ENCODE measurements around the gene ACVR2B.

The ACVR2B gene

DNA sequence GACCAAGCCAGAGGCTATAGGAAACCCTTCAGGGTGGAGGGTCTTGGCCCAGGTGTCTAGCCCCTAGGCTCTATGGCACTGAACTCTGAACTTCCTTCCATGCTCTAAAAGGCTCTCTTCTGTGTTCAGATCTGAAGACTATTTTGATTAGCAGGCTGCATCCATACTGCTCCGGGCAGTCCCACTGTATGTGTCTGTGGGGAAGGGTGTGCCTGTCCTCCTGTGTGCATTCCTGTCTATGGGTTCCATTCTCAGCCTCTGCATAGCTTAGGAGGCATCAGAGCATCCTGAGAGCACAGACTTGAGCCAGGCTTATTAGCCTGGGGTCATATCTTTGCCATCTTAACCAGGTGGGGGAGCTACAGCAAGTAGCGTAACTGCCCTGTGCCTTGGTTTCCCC is 80.5 kb downstream of the ACVR2B start:
- no peak for DNase-seq

DNA sequence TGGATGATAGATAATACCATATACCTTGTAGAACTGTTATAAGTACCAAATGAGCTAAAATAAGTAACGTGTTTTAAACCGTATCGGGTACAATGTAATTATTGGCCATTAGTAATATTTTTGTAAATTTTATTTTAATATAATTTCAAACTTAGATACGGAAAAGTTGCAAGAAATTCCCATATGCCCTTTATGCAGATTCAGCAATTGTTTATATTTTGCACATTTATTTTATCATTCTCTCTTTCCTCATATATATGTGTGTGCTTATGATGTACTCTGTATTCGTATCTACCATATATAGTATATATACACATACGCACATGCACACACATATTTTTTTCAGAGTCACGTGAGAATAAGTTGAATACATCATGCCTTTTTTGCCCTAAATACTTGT is 80.9 kb downstream of the ACVR2B start:
- no peak for DNase-seq

DNA sequence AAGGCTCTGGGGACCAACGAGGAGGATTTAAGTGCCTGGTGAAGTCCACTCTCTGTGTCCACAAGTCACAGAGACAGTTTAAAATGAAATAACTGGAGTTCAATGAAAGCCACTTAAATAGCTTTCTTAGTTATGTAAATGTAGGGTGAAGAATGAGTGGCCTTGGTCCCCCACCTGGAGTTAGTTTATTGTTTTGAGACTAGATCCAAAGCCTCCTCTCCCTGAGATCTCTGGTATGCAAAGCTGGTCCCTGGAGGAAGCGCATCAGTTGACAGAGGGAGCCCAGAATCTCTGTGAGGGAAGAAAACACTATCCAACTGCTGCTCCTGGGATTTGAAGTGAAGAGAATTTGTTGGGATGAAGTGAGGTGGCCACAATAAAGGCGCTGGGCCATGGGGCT is 83.0 kb downstream of the ACVR2B start:
- no peak for DNase-seq

DNA sequence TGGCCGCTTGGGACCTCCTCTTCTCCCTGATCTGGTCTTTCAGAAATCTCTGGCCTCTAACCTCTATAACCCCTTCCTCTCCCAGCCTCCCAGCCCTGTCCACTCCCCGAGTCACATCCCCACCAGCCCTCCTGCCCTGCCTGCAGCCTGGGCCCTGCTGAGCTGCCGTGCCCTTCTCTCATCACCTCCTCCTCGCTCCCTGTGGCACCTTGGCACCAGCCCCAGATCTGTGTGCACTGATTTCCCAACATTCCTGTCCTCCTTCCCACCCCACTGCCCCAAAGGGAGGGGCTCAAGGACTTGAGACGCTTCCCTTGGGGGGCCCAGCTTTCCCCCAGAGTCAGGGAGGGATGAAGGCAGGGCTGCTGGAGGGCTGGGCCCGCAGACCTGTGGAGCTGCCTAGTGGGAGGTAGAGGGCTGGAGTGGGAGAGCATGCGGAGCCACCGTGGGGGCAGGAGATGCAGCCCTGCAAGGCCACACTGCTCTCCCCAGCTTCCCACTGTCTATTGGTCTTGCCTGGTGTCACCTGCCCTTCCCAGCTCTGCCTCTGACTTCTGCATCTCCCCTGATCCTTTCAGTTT is 85.2 kb downstream of the ACVR2B start:
- no peak for DNase-seq

DNA sequence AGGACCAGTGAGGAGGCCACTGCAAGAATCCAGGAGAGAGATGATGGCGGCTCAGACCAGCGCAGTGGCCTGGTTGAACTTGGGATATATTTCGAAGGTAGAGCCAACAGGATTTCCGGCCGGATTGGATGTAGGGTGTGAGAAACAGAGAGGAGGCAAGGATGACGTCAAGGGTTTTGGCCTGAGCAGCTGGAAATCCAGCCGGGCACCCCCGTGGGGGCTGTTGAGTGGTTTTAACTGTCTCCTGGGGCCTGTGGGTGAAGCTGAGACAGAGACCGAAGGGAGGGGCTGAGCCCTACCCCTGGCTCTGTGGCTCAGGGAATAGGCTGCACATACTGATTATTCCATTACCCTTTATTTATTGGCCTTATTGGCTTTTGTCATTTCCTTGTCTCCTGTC is 88.1 kb downstream of the ACVR2B start:
- no peak for DNase-seq

Data from activated CD4-positive, CD25-positive, alpha-beta regulatory T cell (primary cell).